Measurements from ENCODE around the gene STX11. TPM values are rescaled to one million over a fixed set of nuclear protein-coding genes. Genes with fewer than 3 reads are reported as not detected.
"Not testable (repeated sequence)": the region's sequence is repeated elsewhere in the genome, so short reads cannot be mapped to it uniquely, and the experiment has no call there.

The STX11 gene
- total and polyA plus RNA-seq, 12 donors: 0.50 to 22.2 (median 6.3) TPM

DNA sequence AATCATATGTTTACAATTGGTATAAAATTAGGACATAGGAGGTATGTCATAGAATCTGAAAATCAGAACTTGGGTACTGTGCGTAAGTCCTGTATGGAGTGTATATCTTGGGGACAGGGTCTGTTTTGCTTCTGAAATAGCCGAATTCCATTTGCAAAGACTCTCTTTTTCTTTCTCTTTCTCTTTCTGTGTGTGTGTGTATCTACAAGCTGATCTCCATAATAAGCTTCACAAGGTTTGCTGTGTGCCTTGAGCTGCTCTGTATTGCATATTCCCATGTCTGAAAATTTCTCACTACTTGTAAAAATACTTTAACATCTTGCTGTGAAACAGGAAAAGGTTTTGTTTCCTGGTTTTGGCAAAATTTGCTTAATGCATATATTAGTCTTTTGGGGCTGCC is 29.5 kb downstream of the STX11 start:
- no peak for TF ChIP-seq POLR2A (IDR thresholded peaks at IDR 0.05)
- TF ChIP-seq, protein P1, sequence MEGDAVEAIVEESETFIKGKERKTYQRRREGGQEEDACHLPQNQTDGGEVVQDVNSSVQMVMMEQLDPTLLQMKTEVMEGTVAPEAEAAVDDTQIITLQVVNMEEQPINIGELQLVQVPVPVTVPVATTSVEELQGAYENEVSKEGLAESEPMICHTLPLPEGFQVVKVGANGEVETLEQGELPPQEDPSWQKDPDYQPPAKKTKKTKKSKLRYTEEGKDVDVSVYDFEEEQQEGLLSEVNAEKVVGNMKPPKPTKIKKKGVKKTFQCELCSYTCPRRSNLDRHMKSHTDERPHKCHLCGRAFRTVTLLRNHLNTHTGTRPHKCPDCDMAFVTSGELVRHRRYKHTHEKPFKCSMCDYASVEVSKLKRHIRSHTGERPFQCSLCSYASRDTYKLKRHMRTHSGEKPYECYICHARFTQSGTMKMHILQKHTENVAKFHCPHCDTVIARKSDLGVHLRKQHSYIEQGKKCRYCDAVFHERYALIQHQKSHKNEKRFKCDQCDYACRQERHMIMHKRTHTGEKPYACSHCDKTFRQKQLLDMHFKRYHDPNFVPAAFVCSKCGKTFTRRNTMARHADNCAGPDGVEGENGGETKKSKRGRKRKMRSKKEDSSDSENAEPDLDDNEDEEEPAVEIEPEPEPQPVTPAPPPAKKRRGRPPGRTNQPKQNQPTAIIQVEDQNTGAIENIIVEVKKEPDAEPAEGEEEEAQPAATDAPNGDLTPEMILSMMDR (IDR thresholded peaks at IDR 0.05): no peak
- WGBS, 4 donors: 68 to 88% (median 84%) methylated on average over 2 of the region's 2 CpGs
- Histone ChIP-seq H3K4me3 (no peak overlapping the region), H3K27ac (no peak overlapping the region), H3K36me3 (replicated peaks in 1 of 2) (no peaks in the 10 kb centered on the region), H3K4me1 (replicated peaks in 1 of 2) (no peaks in the 10 kb centered on the region), H3K27me3 (no peaks in the 10 kb centered on the region), H3K9me3 (replicated peaks in 1 of 3) (no peaks in the 10 kb centered on the region)
- DNase-seq: no peak
- intact Hi-C loops (cut with DNase I): no loop called here

DNA sequence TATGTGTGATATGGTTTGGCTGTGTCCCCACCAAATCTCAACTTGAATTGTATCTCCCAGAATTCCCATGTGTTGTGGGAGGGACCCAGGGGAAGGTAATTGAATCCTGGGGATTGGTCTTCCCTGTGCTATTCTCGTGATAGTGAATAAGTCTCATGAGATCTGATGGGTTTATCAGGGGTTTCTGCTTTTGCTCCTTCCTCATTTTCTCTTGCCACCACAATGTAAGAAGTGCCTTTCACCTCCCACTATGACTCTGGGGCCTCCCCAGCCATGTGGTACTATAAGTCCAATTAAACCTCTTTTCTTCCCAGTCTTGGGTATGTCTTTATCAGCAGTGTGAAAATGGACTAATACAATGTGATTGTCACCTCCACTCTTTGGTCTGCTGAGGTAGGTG is 30.0 kb downstream of the STX11 start:
- not testable (repeated sequence) for H3K9me3 ChIP-seq (replicated peaks in 1 of 3); H3K4me3 ChIP-seq
- 60 to 93% (median 80%) methylated on average over 1 of the region's 1 CpG for WGBS, 4 donors

DNA sequence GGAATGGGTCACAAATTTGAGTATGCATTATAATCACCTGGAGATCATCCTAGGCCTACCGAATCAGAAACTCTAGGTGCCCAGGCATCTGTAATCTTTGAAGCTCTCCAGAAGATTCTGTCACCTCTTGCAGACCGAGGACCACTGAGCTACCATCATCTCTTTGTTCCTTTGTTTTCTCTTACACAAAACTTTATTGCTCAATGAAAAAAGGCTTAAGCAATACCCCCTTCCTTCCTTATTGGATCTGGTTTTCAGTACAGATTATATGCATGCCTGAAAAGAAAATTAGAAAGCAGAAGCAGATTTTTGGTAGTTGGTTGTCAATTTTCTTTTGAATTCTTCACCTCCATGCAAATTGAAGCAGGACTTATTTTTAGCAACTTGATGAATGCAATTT is 31.3 kb downstream of the STX11 start:
- intact Hi-C loops (cut with DNase I): no loop called here
- Histone ChIP-seq H3K27ac (no peak overlapping the region), H3K4me3 (no peak overlapping the region), H3K9me3 (replicated peaks in 1 of 3) (no peaks in the 10 kb centered on the region), H3K36me3 (replicated peaks in 1 of 2) (no peaks in the 10 kb centered on the region), H3K27me3 (no peaks in the 10 kb centered on the region), H3K4me1 (replicated peaks in 1 of 2) (no peaks in the 10 kb centered on the region)
- 75 to 90% (median 89%) methylated on average over 2 of the region's 2 CpGs for WGBS, 4 donors
- DNase-seq: no peak
- TF ChIP-seq, protein P1 (IDR thresholded peaks at IDR 0.05): no peak
- no peak for TF ChIP-seq POLR2A (IDR thresholded peaks at IDR 0.05)

More for the DNA sequence above, 30.0 kb downstream of the STX11 start:
- H3K4me1 ChIP-seq (replicated peaks in 1 of 2); H3K27me3 ChIP-seq; H3K27ac ChIP-seq; H3K36me3 ChIP-seq (replicated peaks in 1 of 2); intact Hi-C loops (cut with DNase I); DNase-seq: not testable (repeated sequence)

DNA sequence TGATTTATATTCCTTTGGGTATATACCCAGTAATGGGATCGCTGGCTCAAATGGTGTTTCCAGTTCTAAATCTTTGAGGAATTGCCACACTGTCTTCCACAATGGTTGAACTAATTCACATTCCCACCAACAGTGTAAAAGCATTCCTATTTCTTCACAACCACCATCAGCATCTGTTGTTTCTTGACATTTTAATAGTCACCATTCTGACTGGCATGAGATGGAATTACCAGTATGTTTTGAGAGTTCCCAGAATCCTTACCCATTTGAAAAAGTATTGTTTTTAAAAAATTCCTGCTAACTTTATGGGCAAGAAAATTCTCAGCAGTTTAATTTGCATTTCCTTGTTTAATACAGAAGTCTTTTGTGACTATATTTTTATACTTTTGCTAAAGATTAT is 33.9 kb downstream of the STX11 start:
- intact Hi-C loops (cut with DNase I); H3K9me3 ChIP-seq (replicated peaks in 1 of 3); H3K4me3 ChIP-seq; H3K36me3 ChIP-seq (replicated peaks in 1 of 2); H3K4me1 ChIP-seq (replicated peaks in 1 of 2); H3K27ac ChIP-seq; DNase-seq; H3K27me3 ChIP-seq: not testable (repeated sequence)
- 92 to 100% (median 93%) methylated on average over 1 of the region's 1 CpG for WGBS, 4 donors

DNA sequence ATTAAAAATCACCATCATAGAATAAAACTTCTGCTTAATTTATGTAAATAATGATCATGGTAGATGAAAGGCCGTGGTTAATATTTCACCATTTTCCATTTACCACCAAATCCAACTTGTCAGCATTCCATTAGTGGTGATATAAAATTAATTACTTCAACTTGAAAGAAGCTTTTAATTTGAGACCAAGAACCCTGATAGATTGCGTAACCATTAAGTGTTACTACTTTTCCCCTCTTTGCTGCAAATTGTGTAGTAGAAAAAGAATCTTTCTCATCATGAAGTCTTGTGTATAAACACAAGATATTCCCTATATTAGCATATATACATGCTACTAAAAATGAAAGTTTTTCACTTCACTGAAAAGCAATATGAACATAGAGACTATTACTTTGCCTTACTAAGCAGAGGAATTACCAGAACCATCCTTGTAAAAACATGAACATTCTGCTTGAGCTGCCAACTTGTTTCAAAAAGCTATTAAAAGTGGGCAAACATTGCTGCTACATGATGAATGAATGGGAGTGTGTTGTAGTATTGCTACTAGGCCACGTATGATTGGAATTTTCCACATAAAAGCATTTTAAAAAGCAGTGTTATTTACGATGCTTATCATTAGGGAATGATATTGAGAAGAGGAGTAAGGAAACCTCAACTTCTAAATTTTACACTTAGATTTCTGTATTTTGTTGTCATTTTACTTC is 35.0 kb downstream of the STX11 start:
- Histone ChIP-seq H3K4me3 (no peak overlapping the region), H3K27me3 (no peaks in the 10 kb centered on the region), H3K4me1 (replicated peaks in 1 of 2) (no peaks in the 10 kb centered on the region), H3K36me3 (replicated peaks in 1 of 2) (no peaks in the 10 kb centered on the region), H3K27ac (no peak overlapping the region), H3K9me3 (replicated peaks in 1 of 3) (no peaks in the 10 kb centered on the region)
- WGBS, 4 donors: 82 to 91% (median 91%) methylated on average over 4 of the region's 4 CpGs
- TF ChIP-seq, protein P1 (IDR thresholded peaks at IDR 0.05): no peak
- TF ChIP-seq POLR2A (IDR thresholded peaks at IDR 0.05): no peak
- DNase-seq: no peak
- intact Hi-C loops (cut with DNase I): no loop called here

Measured in adrenal gland (tissue), 12 donors.